ENCODE data around the gene LACTB.

GRCh38 chr15:63075984-63076713 is 45.5 kb upstream of the LACTB start:
- no peak for TF ChIP-seq CTCF (IDR thresholded peaks at IDR 0.05; ENCODE audit: insufficient read depth, low read length, poor library complexity, severe bottlenecking)
- TF ChIP-seq EZH2phosphoT487 (conservative IDR thresholded peaks at IDR 0.05; ENCODE audit: low read length), result no peak

Data from SU-DHL-6 (cell line).